Breast epithelium (tissue), 4 donors: ENCODE results near the gene TOP2B. TPM values are rescaled to one million over a fixed set of nuclear protein-coding genes. Genes with fewer than 3 reads are reported as not detected.

Experiments used
- DNase-seq, 2 donors: peaks; one replicate each; pipeline ENCODE4 v3.0.0-alpha.2; 2019; ENCODE audit warnings: low spot score in 2 of 2
- H3K27ac ChIP-seq, 2 donors: fragments of 200-600 bp; sonication (generic) in 1 of 2; one replicate each; pipeline ENCODE4 v1.5.1; 2016 to 2019; ENCODE audit warnings: mild to moderate bottlenecking in 1 of 2
- H3K27me3 ChIP-seq, 2 donors: fragments of 200-600 bp; sonication (generic) in 1 of 2; one replicate each; pipeline versions ENCODE4 v1.5.1 to v1.6.0; 2017 to 2019; ENCODE audit warnings: control low read depth in 1 of 2, mild to moderate bottlenecking in 1 of 2
- H3K36me3 ChIP-seq: fragments of 200-600 bp; one replicate; pipeline ENCODE4 v1.5.1; 2019
- H3K4me1 ChIP-seq, 2 donors: fragments of 200-600 bp; sonication (generic); one replicate each; pipeline ENCODE4 v1.5.1; 2016 to 2019; ENCODE audit warnings: control low read depth in 1 of 2
- H3K4me3 ChIP-seq, 3 donors: fragments of 200-600 bp; sonication (generic); 1 replicate in 2 of 3; 2 replicates in 1 of 3; pipeline ENCODE4 v1.5.1; 2016 to 2019; ENCODE audit warnings: mild to moderate bottlenecking in 3 of 3, moderate library complexity in 2 of 3
- H3K9me3 ChIP-seq, 2 donors: fragments of 200-600 bp; sonication (generic) in 1 of 2; one replicate each; pipeline ENCODE4 v1.5.1; 2016 to 2019; ENCODE audit warnings: control low read depth in 1 of 2
- CTCF ChIP-seq, 3 donors: fragments of 450-650 bp; IDR thresholded peaks; one replicate each; pipeline ENCODE4 v1.5.1; 2016 to 2017; ENCODE audit warnings: antibody characterized with exemption in 3 of 3, mild to moderate bottlenecking in 3 of 3, moderate library complexity in 3 of 3
- POLR2A ChIP-seq: fragments of 450-650 bp; IDR thresholded peaks from one replicate; pipeline ENCODE4 v1.6.1; 2016; ENCODE audit warnings: antibody characterized with exemption, mild to moderate bottlenecking, moderate library complexity
- POLR2AphosphoS5 ChIP-seq, 3 donors: sonication (generic); formaldehyde crosslinking; IDR thresholded peaks; one replicate each; pipeline ENCODE4 v1.6.1; 2017; ENCODE audit warnings: antibody characterized with exemption in 3 of 3
- intact Hi-C: fragments of 100-400 bp; cut with DNase I; formaldehyde crosslinking; loops from one replicate; pipeline ENCODE4 v1.15.1; 2023; ENCODE audit warnings: low total_unique reads
- total RNA-seq, 3 donors: library from RNA; depleted of rRNA; stranded (reverse); fragments of >200 nt; gene quantifications; one replicate each; pipeline ENCODE4 v1.1.0, GENCODE V29; 2016

Gene TOP2B
- total RNA-seq, 3 donors from 2014 or later, result 79.8 to 145 (median 125) TPM

GRCh38 chr3:25663347-25663868 lies 1.3 kb downstream of the TOP2B start:
- peaks cover 0 to 4% of the 10 kb centered on the region in 2 donors for H3K4me1 ChIP-seq

GRCh38 chr3:25662736-25663320 lies 1.9 kb downstream of the TOP2B start:
- Histone ChIP-seq H3K4me1 (peaks cover 0 to 4% of the 10 kb centered on the region in 2 donors), H3K27me3 (no peaks in the 10 kb centered on the region), H3K36me3 (no peaks in the 10 kb centered on the region), H3K27ac (peak overlapping the region; percentile 97 to 99), H3K9me3 (no peaks in the 10 kb centered on the region), H3K4me3 (peak overlapping the region; percentile 70 to 93 (median 84))
- TF ChIP-seq POLR2AphosphoS5 (IDR thresholded peaks at IDR 0.05) (no peak), CTCF (IDR thresholded peaks at IDR 0.05) (no peak), POLR2A (no peak)
- no peak for DNase-seq
- intact Hi-C loops, result no loop called here

More at GRCh38 chr3:25663347-25663868, 1.3 kb downstream of the TOP2B start:
- no peaks in the 10 kb centered on the region for H3K27me3 ChIP-seq
- TF ChIP-seq POLR2AphosphoS5 (IDR thresholded peaks at IDR 0.05), result no peak
- TF ChIP-seq CTCF (IDR thresholded peaks at IDR 0.05), result no peak
- no peak for TF ChIP-seq POLR2A
- DNase-seq, result no peak
- intact Hi-C loops, result no loop called here
- H3K27ac ChIP-seq, result peak overlapping the region; percentile 97 to 99
- H3K9me3 ChIP-seq, result no peaks in the 10 kb centered on the region
- H3K36me3 ChIP-seq, result no peaks in the 10 kb centered on the region
- peak overlapping the region; percentile 70 to 93 (median 84) for H3K4me3 ChIP-seq

GRCh38 chr3:25661694-25662437 lies 2.8 kb downstream of the TOP2B start:
- Histone ChIP-seq H3K27me3 (no peaks in the 10 kb centered on the region), H3K4me1 (peaks cover 0 to 7% of the 10 kb centered on the region in 2 donors), H3K27ac (no peak overlapping the region), H3K36me3 (no peaks in the 10 kb centered on the region), H3K9me3 (no peaks in the 10 kb centered on the region), H3K4me3 (peak overlapping the region in 2 of 3 donors; percentile 46 to 84)
- TF ChIP-seq POLR2A, result no peak
- TF ChIP-seq CTCF (IDR thresholded peaks at IDR 0.05), result no peak
- TF ChIP-seq POLR2AphosphoS5 (IDR thresholded peaks at IDR 0.05), result no peak
- DNase-seq, result no peak
- intact Hi-C loops, result no loop called here

- Histone ChIP-seq H3K4me1 (peaks cover 0 to 10% of the 10 kb centered on the region in 2 donors), H3K9me3 (no peaks in the 10 kb centered on the region), H3K36me3 (no peaks in the 10 kb centered on the region), H3K27me3 (no peaks in the 10 kb centered on the region), H3K27ac (no peak overlapping the region), H3K4me3 (no peak overlapping the region)
- TF ChIP-seq POLR2AphosphoS5 (IDR thresholded peaks at IDR 0.05), result no peak
- TF ChIP-seq CTCF (IDR thresholded peaks at IDR 0.05), result no peak
- TF ChIP-seq POLR2A, result no peak
- no peak for DNase-seq
- intact Hi-C loops, result no loop called here
These were observed 5.9 kb downstream of the TOP2B start for GRCh38 chr3:25658836-25659235.

- Histone ChIP-seq H3K9me3 (no peaks in the 10 kb centered on the region), H3K4me3 (no peak overlapping the region), H3K4me1 (peaks cover 0 to 10% of the 10 kb centered on the region in 2 donors), H3K27me3 (no peaks in the 10 kb centered on the region), H3K27ac (no peak overlapping the region), H3K36me3 (no peaks in the 10 kb centered on the region)
- intact Hi-C loops, result no loop called here
- TF ChIP-seq POLR2A (no peak), CTCF (IDR thresholded peaks at IDR 0.05) (no peak), POLR2AphosphoS5 (IDR thresholded peaks at IDR 0.05) (no peak)
- DNase-seq, result no peak
These were observed 7.4 kb downstream of the TOP2B start for GRCh38 chr3:25657293-25657692.
